Ureter (tissue), 1 donor: ENCODE measurements around the gene ADGRD1. TPM values are rescaled to one million over a fixed set of nuclear protein-coding genes. Genes with fewer than 3 reads are reported as not detected.

Experiments
- DNase-seq: peaks from one replicate; pipeline ENCODE4 v3.0.0-alpha.2; 2020; ENCODE audit warnings: low spot score
- total RNA-seq: library from RNA; stranded (reverse); gene quantifications from one replicate; pipeline ENCODE4 v1.2.4, GENCODE V29; 2023
- donor health status: DM: yes; HTN: yes; CAD: no.

The ADGRD1 gene
- total RNA-seq, 1 donor from 2014 or later: 80.2 TPM

DNA sequence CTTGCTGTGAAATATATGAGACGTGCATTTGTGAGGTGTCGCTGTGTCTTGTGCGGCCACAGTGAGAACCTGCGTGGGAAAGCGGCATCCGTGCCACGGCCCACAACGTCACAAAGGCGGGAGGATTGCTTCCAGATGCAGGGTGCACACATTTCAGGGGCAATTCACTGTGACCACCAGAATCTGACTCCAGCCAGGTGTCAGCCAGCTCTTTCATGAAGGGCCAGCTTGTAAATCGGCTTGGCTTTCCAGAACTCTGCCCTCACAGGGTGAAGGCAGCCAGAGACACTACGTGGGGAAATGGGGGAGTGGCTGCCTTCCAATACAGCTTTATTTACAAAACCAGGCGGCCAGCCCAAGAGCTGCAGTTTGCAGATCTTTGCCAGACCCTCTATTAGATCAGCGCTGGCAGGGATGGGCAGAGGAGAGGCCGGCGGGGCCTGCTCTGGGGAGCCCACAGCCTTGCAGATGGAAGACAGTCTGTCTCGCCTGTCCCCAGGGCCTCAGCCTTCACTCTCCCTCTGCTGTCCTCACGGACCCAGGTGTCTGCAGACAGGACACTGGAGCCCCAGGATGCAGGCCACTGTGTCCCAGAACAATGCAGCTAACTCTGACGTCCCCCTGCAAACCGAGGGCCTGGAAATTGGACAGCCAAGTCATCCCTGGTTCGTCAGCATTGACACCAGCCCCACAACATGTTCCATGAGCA, 53.5 kb downstream of the ADGRD1 start:
- peak; percentile 56 for DNase-seq

DNA sequence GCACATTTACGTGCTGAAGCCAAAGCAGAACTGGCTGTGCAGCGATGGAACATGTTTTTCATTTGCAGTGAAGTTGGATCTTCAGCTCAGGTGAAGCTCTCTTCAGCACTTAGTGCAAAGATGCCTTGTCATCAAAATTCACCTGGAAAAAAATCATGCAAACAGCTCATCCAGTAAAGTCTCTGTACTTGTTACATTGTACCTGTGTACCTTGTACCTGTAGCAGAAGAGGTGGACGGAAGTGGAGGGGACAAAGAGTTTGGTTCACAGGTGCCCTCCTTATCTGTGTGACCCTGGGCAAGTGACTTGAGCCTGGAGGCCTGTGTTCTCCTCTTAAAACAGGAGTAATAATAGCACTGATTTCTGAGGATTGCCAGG, 54.0 kb downstream of the ADGRD1 start:
- no peak for DNase-seq

DNA sequence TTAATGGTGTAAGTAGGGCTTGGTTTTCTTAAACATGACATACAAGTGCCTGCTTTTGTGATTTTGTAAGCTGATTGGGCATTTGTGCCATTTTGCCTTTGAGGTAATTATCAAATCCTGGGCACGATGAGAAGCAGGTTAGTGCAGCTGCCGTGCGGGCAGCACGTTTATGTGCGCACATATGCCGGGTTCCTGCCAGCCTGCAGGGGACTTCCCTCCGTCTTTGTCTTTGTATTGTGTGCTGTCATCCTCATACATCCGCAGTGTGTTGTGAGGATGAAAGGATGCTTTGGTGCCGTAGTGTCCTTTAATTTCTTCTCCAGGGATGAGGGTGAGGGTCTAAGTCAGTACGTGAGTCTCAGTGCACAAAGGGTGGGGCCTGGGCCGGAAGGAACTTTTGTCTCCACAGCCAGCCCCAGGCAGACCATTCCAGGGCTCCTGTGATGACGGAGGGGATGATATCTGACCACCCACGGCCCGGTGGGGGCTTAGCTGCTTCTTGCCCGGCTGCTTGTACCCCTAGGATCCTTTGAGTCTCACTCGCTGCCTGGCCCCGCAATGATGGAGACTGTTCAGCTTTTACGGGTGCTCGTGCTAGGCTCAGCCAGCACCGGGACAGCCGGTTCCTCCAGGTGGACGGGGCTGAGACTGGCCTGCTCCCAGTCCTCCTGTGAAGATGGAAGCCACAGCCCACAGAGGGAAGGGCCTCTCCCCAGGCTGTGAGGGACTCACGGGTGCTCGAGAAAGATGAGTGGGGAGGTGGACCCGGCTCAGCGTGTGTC, 54.6 kb downstream of the ADGRD1 start:
- DNase-seq: no peak

DNA sequence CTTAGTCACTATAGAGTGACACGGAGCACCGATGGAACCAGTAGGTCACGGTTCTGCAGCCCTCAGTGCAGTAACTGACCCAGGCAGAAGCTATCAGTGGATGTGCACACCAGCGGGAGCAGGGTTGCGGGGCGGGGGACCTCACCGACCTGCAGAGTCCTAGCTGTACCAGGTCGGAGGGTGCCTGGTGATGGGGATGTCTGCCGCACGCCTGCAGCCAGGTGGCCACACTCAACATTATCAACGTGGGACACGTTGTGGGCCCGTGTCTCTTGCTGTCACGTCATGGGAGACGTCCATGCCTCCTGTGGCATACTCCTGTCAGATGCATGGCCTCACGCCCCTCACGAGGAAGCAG, 55.2 kb downstream of the ADGRD1 start:
- no peak for DNase-seq

DNA sequence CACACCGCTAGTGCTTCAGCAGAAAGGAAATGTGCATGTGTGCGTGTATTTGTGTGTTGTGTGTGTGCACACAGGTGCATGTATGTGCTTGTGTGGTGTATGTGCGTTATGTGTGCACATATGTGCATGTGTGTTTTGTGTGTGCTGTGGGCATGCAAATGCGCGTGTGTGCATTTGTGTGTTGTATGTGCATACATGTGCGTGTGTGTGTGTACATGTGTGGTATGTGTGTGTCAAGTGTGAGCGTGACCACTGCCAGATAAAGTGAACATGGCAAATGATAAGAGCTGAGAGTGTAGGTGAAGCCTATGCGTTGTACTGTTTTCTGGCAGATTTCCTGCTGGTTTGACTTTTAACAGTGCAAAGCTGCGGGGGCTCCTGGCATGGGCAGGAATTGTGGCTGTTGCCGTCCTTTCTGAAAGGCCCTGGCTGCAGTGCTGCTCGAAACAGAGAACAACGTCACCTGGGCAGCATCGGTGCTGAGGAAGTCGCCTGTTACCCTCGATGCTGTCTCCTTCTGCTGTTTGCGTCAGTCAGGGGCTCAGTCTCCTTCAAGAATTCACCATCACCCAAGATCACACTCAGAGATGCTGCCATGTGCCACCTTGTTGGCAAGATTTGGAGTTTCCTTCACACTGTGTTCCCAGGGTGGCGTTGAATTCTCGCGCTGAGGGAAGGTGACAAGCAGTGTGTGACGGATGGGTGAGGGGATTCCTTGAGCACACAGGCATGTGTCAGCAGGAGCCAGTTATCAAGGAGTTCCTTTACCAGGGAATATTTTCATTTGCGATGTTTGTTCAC, 56.1 kb downstream of the ADGRD1 start:
- no peak for DNase-seq

DNA sequence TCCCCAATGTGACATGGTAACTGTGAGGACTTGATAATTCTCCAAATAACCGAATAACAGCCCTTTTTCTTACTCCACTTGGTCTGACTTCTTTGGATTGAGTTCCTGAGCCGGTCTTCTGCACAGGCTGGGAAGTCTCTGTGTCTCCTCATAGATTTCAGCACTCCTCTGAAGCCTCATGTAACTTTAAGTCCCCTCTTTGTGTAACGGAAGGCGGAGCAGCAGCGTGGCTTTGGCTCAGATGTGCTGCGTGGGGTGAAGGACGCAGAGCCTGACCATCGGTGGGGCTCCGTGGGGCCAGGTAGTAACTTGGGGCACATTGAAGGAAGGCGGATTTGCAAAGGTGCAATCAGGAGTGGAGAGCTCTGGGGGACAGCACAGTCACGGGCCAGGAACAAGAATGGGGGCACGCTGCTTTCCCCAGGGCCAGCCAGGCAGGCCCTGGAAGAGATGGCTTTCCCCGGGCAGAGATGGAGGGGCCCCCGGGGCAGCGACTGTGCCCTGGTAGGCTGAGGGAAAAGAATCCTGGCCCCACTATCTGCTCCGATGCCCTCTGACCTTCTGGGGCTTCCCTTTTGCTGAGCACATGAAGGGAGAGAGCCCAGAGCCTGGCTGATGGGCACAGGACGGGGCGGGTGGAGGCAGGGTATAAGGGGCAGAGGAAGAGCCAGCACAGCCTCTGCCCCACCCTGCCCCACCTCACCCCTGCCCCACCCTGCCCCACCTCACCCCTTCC, 56.9 kb downstream of the ADGRD1 start:
- no peak for DNase-seq

DNA sequence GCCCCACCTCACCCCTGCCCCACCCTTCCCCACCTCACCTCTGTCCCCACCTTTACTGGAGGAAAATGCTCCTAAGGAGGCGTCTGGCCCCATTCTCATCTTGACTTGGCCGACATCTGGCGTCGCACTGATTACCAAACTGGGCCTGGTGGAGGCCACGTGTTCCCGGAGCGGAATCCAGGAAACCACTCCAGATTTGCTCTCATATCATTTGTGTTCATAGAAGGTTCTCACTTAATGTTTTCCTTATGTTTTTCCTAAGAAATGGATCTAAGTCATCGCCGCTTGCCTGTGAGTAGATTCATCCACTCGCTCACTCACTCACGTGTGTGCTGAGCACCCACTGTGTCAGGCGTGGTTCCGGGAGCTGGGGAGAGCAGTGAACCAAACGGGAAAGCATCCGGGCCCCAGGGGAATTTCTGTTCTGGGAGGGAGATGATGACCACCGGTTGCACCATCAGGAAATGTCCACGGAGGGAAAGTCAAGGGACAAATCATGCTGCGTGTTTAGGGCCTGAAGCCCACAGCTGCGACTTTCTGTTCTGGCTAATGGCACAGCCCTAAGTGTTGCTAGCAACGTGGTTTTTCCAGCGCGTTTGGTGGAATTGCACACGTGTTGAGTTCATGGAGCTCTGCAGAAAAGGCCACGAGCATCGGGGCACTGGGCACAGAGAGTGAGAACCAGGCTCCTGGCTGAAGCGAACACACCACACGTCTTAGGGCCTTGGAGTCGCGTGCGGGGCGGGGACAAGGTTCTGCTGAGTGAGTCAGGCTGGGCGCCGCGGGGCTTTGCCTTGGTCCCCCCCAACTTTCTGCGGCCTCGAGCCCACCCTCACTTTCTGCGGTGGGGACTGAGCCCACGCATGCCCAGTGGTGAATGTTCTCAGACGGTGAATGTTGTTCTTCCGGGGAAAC, 57.7 kb downstream of the ADGRD1 start:
- DNase-seq: no peak

DNA sequence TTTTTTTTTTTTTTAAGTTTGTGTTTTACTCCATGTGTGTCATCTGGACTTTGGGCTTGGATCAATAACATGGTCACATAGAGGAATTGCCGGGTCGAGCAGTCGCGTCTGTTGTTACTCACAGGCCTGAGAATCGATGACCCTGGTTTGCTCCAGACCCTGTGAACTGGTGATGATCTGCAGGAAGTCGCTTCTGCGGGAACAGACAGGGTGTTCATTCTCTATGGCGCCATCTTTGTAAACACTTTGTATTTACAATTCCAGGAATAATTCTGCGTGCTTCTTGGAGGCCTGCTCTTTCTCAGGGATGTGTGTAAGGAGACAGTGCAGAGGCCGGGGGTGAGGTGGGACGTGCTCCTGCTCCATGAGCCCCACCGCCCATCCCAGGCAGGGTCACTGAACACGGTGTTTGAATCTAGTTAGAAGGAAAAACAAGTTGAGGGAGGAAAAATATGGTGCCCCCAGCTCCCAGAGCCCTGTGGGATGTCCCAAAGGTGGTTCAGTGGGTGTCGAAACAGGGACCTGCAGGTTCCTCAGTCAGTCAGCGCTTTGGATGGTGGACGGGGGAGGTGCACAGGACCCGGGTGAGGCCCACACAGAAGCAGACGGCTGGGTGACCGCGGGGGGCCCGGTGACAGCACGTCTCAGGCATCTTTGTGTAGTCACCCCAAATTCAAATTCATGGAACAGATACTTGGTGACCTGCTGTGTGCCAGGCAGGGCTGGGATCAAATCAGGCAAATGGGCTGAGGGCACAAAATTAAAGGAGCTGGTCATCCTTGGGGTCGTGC, 58.8 kb downstream of the ADGRD1 start:
- DNase-seq: no peak

DNA sequence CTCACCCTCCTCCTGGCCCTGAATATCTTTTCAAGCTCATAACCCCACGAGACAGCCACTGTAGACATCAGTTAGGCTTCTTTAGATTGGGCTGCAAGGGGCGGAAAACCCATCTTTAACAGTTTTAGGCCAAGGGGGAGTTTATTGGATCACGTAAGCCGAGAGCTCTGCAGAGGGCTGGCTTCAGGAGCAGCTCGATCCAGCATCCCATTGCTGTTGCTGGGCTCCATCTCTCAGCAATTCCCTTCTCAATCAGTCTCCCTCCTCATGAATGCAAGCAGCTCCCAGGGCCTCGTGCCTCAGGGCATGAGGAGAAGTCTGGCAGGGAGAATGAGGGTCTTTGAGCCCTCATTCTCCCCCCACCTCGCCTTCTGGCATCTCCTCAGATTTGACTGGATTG, 59.4 kb downstream of the ADGRD1 start:
- no peak for DNase-seq

DNA sequence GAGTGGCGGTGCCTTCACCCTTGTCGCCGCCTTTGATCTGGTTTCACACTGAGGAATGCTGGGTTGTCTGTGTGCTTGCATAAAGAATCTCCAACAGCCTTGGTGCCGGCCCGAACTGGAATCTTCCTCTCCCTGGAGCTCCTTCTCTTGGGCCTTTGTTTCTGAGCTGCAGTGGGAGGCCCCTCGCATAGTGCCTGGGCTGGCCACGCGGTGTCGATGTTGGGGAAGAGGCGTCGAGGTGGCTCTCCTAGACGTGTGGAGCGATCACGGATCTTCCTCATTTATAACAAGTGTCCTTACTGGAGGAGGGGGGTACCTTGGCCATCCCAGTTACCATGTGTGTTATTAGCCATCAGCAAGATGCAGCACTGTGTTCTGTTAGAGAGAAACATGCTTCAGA, 60.6 kb downstream of the ADGRD1 start:
- DNase-seq: no peak

DNA sequence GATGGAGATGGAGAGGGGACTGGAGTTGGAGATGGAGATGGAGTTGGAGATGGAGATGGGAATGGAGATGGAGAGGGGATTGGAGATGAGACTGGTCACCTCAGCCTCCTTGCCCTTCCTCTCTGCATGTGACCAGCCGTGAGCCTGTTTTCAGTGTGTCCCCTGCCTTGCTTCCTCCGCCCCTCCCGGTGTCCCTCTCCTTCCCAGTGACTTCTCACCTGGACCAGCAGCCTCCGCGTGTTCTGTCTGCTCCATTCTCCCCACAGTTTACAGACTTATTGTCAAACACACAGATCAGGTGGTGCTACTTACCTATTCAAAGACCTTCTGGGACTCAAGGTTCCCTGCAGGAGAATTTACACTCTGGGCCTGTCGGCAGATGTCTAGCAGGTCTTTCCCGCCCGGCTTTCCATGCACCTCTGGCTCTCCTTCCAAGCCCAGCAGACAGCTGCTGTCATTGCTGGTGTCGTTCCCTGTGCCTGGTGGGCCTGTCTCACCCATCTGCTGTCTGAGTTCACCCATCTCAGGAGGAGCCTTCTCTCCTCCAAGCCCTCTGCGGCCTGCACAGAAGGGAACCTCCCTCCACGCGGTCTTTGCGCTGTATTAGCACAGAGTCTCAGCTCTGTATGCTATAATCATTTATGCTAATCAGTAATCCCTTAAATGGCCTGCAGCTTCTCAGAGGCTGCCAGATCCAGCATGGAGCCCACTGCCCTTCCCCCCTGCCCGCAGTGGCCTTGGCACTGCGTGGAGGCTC, 62.1 kb downstream of the ADGRD1 start:
- DNase-seq: no peak

DNA sequence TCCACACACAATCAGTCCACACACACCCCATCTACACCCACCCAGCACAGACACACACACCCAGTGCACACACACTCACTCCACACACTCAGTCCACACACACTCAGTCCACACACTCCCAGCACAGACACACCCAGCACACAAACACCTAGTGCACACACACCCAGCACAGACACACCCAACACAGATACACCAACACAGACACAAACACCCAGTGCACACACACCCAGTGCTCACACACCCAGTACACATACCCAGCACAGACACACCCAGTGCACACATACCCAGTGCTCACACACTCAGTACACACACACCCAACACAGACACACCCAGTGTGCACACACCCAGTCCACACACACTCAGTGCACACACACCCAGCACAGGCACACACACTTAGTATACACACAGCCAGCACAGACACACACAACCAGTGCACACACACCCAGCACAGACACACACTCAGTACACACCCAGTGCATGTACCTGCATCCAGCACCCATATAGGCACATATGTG, 63.8 kb downstream of the ADGRD1 start:
- DNase-seq: no peak

DNA sequence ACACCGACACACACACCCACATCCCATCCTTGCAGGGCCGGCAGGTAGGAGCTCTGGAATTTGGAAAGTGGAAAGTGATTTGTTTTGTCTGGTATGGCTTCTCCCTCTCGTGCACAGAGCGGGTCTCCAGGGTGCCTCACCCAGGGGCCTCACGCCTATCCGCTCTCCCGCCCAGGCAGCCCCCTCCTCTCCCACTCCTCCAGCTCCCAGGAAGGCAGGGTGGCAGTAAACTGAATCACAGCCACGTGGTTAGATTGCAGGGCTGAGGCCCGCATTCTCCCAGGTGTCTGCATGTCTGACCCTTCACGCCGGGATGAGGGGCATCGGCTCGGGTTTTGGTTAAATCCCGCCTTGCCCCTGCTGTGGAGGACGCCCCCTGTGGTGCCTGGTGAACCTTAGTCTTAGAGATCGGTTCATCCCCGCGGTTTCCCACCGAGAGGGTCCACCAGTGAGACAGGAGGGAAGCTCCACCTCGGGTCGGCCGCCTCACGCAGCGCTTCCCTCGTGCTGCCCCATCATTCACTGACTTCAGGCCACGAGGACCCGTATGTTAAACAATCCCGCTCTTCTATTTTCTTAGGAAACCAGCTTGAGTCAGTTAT, 64.4 kb downstream of the ADGRD1 start:
- no peak for DNase-seq

DNA sequence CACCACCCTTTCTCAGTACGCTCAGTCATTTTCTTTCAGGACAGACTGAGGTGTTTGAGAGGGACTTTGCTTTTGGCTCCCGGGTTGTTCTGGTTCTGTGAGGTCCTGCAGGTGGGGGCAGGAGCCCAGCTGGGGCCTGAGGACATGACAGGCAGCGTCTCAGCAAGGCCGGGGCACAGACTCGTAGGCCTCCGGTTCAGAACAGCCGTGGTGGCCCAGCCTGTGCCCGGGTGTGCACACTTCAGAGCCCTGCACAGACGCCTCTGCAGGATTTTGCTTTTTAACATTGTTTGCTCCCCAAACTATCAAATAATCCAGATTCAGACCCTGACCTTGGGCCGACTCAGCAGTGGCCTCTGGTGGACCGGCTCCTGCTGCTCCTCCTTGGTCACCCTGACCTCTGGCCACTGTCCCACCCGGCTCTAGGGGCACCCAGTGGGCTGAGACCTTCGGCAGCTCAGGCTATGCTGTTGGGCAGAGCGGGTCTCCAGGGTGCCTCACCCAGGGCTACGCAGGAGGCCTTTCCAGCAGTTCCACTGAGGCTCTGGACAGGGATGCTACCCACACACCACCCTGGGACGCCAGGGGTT, 65.2 kb downstream of the ADGRD1 start:
- DNase-seq: no peak

DNA sequence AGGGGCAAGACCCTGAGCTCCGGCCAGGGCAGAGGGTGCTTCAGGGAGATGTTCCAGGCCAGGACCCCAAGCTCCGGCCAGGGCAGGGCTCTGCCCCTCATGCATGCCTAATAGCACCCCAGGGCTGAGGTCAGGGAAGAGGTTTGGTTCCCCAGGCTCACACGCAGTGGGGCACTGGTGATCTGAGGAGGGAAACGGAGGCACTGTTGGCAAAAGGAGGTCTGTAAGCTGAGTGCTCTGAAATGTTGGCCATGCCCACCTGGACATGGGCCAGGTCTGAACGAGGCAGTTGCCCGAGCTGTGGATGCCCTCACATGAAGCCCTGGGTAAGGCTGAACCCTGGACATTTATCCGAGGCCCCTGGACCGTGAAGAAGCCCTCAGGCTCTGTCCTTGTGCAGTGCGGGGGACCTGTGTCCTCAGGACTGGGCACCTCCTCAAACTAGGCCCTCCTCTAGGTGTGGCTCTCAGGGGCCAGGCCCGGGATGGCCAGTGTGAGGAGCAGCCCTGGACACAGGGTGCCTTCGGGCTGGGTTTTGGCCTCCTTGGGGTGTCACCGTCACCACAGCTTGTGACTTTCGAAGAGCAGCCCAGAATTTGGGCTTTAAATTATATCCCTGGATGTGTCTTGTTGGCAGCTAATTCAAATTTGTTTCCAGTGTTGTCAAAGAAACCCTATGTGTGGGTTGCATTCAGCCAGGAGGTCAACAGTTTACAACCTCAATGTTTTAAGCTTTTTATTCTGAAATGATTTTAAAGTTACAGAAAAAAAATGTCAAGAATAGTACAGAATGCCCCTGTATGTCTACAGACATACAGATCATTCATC, 66.8 kb downstream of the ADGRD1 start:
- DNase-seq: no peak

DNA sequence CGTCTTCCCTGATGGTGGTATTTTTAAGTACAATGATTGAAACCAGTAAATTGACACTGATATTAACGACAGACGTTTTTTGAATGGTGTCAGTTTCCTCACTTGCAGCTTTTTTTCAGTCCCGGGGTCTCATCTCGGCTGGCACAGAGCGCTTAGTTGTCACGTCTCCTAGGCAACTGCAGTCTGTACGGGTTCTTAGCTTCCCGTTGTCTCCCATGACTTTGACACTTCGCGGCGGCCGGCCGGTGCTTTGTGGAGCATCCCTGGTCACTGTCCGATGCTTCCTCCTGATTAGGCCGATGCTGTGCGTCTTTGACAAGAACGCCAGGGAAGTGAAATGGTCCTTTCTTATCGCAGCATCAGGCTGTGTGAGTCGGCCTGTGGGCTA, 67.4 kb downstream of the ADGRD1 start:
- DNase-seq: no peak

DNA sequence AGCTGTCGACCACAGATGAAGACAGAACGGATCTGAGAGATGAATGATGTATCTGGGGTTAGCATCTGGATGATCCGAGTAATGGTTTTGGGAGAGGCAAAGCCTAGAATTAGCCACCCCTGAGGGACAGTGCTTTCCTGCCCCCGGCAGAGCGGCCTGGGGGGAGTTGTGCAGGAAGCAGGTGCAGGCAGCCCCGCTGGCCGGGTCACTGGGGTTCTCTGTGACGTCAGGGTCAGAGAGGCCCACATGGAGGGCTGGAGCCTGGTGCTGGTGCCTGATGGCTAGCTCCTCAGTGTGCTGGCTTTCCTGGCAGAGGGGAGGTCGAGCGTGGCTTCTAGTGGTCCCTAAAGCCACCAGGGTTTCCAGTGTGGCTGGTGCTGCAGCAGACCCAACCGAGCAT, 70.3 kb downstream of the ADGRD1 start:
- DNase-seq: no peak
